K562 (cell line): ENCODE results near the gene TMEM255A. TPM values are rescaled to one million over a fixed set of nuclear protein-coding genes. Genes with fewer than 3 reads are reported as not detected.

Experiments used
- ATAC-seq: fragments of 200-7000 bp; cut with Tn5 transposase; 3 replicates; pipeline ENCODE4 v1.9.1; 2020; ENCODE audit warnings: moderate library complexity
- BruUV-seq: library from RNA; stranded (reverse); fragments of 400-500 nt; replicated peaks from 2 replicates; lab custom pipeline; 2021; lab: Mats Ljungman, UMichigan
- CTCF ChIA-PET: fragments of 300-600 bp; formaldehyde crosslinking; extraction: SDS; loops from one replicate; lab custom pipeline; 2021; ENCODE audit warnings: low intra/inter-chr PET ratio; lab: Yijun Ruan, JAX
- POLR2A ChIA-PET: fragments of 300-600, 350-650 bp; sonication (Branson Sonifier 250); formaldehyde crosslinking; extraction: SDS; loops from one replicate; lab custom pipeline; 2021; ENCODE audit warnings: antibody characterized with exemption, inconsistent platforms; lab: Yijun Ruan, JAX
- DNase-seq, 4 experiments: peaks; one replicate each; pipeline versions ENCODE4 v3.0.0 to v3.0.0-alpha.2; 2011 to 2018; ENCODE audit warnings: low spot score in 3 of 4, mixed read lengths in 3 of 4; ENCODE audit errors: extremely low read depth in 1 of 4
- FAIRE-seq: peaks from 2 replicates; lab custom pipeline; 2011; peaks lifted over from hg19 to GRCh38; lab: Jason Lieb, UNC
- H2AFZ ChIP-seq: 2 replicates; pipeline ENCODE4 v1.6.0; 2011; ENCODE audit warnings: low read depth, low read length, control low read depth, inconsistent platforms
- H3K27ac ChIP-seq: fragments of 200-600 bp; 3 replicates; pipeline ENCODE4 v1.8.0; 2011; ENCODE audit warnings: low read depth, mild to moderate bottlenecking, control low read depth, inconsistent platforms, low read length, moderate library complexity, mixed read lengths; ENCODE audit errors: extremely low read depth
- H3K27me3 ChIP-seq, 2 experiments: fragments of 300-600 bp in 1 of 2; 2 replicates in 1 of 2; 3 replicates in 1 of 2; pipeline versions ENCODE4 v1.6.0 to v1.8.0; 2011; ENCODE audit warnings: inconsistent platforms in 2 of 2, low read length in 2 of 2, mild to moderate bottlenecking in 1 of 2, mixed read lengths in 1 of 2, moderate library complexity in 1 of 2; ENCODE audit not compliant: control insufficient read depth in 2 of 2, insufficient read depth in 2 of 2
- H3K36me3 ChIP-seq: fragments of 300-600 bp; 3 replicates; pipeline ENCODE4 v1.8.0; 2011; ENCODE audit warnings: mild to moderate bottlenecking, low read length, inconsistent platforms; ENCODE audit not compliant: control insufficient read depth, insufficient read depth
- H3K4me1 ChIP-seq, 2 experiments: fragments of 200-600 bp in 1 of 2; replicated peaks in 1 of 2; 2 replicates in 1 of 2; 3 replicates in 1 of 2; pipeline versions ENCODE4 v1.5.1 to v1.8.0; 2011; ENCODE audit warnings: inconsistent platforms in 2 of 2, low read length in 2 of 2, mild to moderate bottlenecking in 1 of 2, mixed read lengths in 1 of 2, moderate library complexity in 1 of 2; ENCODE audit not compliant: control insufficient read depth in 2 of 2, insufficient read depth in 2 of 2
- H3K4me2 ChIP-seq: 2 replicates; pipeline ENCODE4 v1.6.1; 2011; ENCODE audit warnings: low read length, control low read depth, inconsistent platforms, mixed read lengths; ENCODE audit not compliant: insufficient read depth
- H3K4me3 ChIP-seq: fragments of 200-600 bp; sonication (generic), shearing (Covaris generic); 2 replicates; pipeline ENCODE4 v1.5.1; 2016; ENCODE audit warnings: control low read depth, inconsistent platforms
- H3K79me2 ChIP-seq: fragments of 200-600 bp; 3 replicates; pipeline ENCODE4 v1.8.0; 2011; ENCODE audit warnings: low read length, inconsistent platforms; ENCODE audit not compliant: control insufficient read depth, insufficient read depth
- H3K9ac ChIP-seq, 2 experiments: 2 replicates each; pipeline versions ENCODE4 v1.6.0 to v1.6.1; 2011; ENCODE audit warnings: low read depth in 2 of 2, low read length in 2 of 2, control low read depth in 1 of 2, inconsistent platforms in 1 of 2, mild to moderate bottlenecking in 1 of 2, mixed read lengths in 1 of 2; ENCODE audit not compliant: insufficient read depth in 1 of 2
- H3K9me1 ChIP-seq: one replicate; pipeline ENCODE4 v1.6.0; 2011; ENCODE audit warnings: inconsistent platforms, mild to moderate bottlenecking, low read length, moderate library complexity; ENCODE audit not compliant: control insufficient read depth, insufficient read depth
- H3K9me3 ChIP-seq: replicated peaks from 2 replicates; pipeline ENCODE4 v1.5.1; 2011; ENCODE audit warnings: low read depth, low read length, inconsistent platforms; ENCODE audit not compliant: control insufficient read depth, insufficient read depth
- H4K20me1 ChIP-seq: replicated peaks from 2 replicates; pipeline ENCODE4 v1.6.1; 2011; ENCODE audit warnings: low read length, inconsistent platforms, mixed read lengths; ENCODE audit not compliant: control insufficient read depth, insufficient read depth
- CCNT2 ChIP-seq: IDR thresholded peaks from 2 replicates; pipeline ENCODE4 v1.6.1; 2011; ENCODE audit warnings: borderline replicate concordance, low read depth, mild to moderate bottlenecking, moderate library complexity, mixed read lengths, low read length; ENCODE audit not compliant: insufficient read length; ENCODE audit errors: extremely low read depth
- NCOA4 ChIP-seq: fragments of 450-650 bp; IDR thresholded peaks from 2 replicates; pipeline ENCODE4 v1.6.1; 2018; ENCODE audit warnings: mild to moderate bottlenecking; ENCODE audit not compliant: partially characterized antibody
- PHB ChIP-seq: fragments of 250-450 bp; sonication (Bioruptor Pico); IDR thresholded peaks from 2 replicates; pipeline ENCODE4 v1.5.0; 2021
- RBM14 ChIP-seq: fragments of 200-400 bp; formaldehyde crosslinking; IDR thresholded peaks from 2 replicates; pipeline ENCODE4 v1.6.1; 2018; ENCODE audit warnings: low read depth, mild to moderate bottlenecking, low read length, moderate library complexity, borderline replicate concordance; ENCODE audit not compliant: insufficient read depth
- ZNF274 ChIP-seq: IDR thresholded peaks from 2 replicates; pipeline ENCODE4 v1.6.1; 2011; ENCODE audit warnings: low read depth, mild to moderate bottlenecking, low read length, moderate library complexity, borderline replicate concordance
- WGBS: fragments of 100-300 bp; shearing (Covaris generic); methylation state at CpG from one replicate; pipeline ENCODE4 v1.1.6; 2016; ENCODE audit warnings: low coverage, mixed read lengths; ENCODE audit not compliant: insufficient coverage; ENCODE audit errors: missing lambda C conversion rate; 5-methylcytosine and 5-hydroxymethylcytosine counted together
- in situ Hi-C: fragments of 300-500 bp; cut with MboI; formaldehyde crosslinking; loops from 4 replicates; pipeline ENCODE4 v1.15.0; 2018; ENCODE audit warnings: inconsistent platforms, mixed read lengths
- intact Hi-C: fragments of 100-400 bp; cut with micrococcal nuclease; formaldehyde crosslinking; loops from 2 replicates; pipeline ENCODE4 v1.14.2; 2022
- polyA plus RNA-seq, 8 experiments: library from polyadenylated mRNA; depleted of rRNA in 4 of 8; stranded (reverse) in 5 of 8; unstranded in 3 of 8; fragments of >200 nt; fragmentation: Nextera tagmentation in 2 of 8; fragmentation: Illumina TruSeq in 1 of 8; extraction: Ambion mirVana in 2 of 8; extraction: Trizol in 1 of 8; gene quantifications; 2 replicates each; pipeline versions ENCODE4 v1.2.1 to v1.2.3, GENCODE V29; 2011 to 2014; ENCODE audit warnings: inconsistent platforms in 1 of 8, missing spikeins in 1 of 8
- total RNA-seq, 7 experiments: library from RNA; depleted of rRNA in 6 of 7; stranded (reverse); fragments of >200 nt in 6 of 7; fragmentation: Illumina TruSeq in 2 of 7; extraction: Trizol in 2 of 7; gene quantifications; 2 replicates each; pipeline versions ENCODE4 v1.2.1 to v1.2.3, GENCODE V29; 2011 to 2021; ENCODE audit warnings: low replicate concordance in 1 of 7

TMEM255A gene
- total and polyA plus RNA-seq, 9 of the 15 experiments (the other 6 are each of a cell fraction or from before 2014, with no cell fraction given) = 0.01 TPM; not detected in 8

DNA sequence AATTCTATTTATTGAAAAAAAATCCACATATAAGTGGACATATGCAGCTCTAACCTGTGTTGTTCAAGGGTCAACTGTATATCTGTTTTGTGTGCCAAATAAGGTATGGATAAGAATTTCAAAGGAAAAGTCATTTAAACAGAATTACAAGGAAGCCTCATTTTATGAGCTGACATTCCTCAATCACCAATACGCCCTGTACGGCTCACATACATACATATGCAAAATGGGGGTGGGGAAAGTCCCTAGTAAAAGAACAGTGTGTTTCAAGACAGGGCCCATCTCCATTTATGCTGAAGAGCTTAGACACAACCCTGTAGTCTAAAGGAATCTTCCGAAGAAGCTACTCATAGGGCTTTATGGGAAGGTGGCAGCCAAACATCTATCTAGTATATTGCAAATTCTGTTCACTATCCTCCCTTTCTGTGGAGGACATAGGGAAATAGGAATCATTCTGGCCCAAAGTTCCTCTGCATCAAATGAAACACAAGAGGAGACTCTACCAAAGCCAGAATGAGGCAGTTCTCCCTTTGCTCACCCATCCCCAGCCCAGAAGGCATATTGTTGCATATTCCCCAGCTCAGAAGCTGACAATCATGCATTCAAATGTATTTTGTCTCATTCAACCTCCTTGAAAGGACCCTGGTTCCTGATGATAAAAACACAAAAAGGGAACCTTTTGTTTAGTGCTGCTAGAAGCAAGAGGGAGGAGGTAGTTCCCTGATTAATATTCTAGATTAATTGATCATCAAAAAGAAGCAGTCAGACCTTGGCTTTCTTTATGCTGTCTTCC, 74.4 kb downstream of the TMEM255A start:
- Histone ChIP-seq H3K27ac (no peak overlapping the region), H3K9ac (no peak overlapping the region), H3K9me1 (no peaks in the 10 kb centered on the region), H3K79me2 (peaks cover 4% of the 10 kb centered on the region; the same call in 1 of the 3 replicates), H3K27me3 (no peaks in the 10 kb centered on the region), H3K4me2 (no peak overlapping the region), H3K4me3 (no peak overlapping the region), H3K4me1 (no peaks in the 10 kb centered on the region), H2AFZ (no peak overlapping the region), H3K36me3 (peaks cover 15% of the 10 kb centered on the region; the same call in 1 of the 3 replicates), H4K20me1 (no peaks in the 10 kb centered on the region), H3K9me3 (no peaks in the 10 kb centered on the region)
- in situ Hi-C loops (no loop called here), intact Hi-C loops (no loop called here)
- DNase-seq (no peak), FAIRE-seq (no peak), ATAC-seq (no peak)
- ChIA-PET POLR2A (no interaction called here), CTCF (no interaction called here)
- 90% methylated on average over 3 of the region's 3 CpGs for WGBS
- no TSS peak for BruUV-seq
- TF ChIP-seq ZNF274 = no peak
- TF ChIP-seq RBM14 = no peak
- no peak for TF ChIP-seq NCOA4
- no peak for TF ChIP-seq CCNT2

DNA sequence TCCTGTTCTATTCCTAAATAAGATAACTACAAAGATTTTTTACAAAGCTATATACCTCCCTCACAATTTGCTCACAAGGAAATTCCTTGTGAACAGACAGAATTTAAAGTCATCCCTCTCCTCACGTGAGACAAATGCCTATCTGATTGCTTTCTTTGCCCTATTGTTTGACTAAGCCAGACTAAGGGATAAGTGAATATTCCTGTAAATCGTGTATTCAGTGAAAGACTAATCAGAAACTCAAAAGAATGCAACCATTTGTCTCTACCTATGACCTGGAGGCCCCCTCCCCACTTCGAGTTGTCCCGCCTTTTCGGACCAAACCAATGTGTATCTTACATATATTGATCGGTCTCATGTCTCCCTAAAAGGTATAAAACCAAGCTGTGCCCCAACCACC, 76.0 kb downstream of the TMEM255A start:
- H3K27me3 ChIP-seq = no peaks in the 10 kb centered on the region
- no peak overlapping the region for H3K27ac ChIP-seq
- H2AFZ ChIP-seq = no peak overlapping the region
- BruUV-seq = no TSS peak
- intact Hi-C loops (no loop called here), in situ Hi-C loops (no loop called here)
- no peaks in the 10 kb centered on the region for H4K20me1 ChIP-seq
- H3K4me2 ChIP-seq = no peak overlapping the region
- no peaks in the 10 kb centered on the region for H3K79me2 ChIP-seq
- no peaks in the 10 kb centered on the region for H3K4me1 ChIP-seq
- POLR2A ChIA-PET = no interaction called here
- 55% methylated on average over 5 of the region's 6 CpGs for WGBS
- H3K9ac ChIP-seq = no peak overlapping the region
- ATAC-seq (no peak), DNase-seq (no peak), FAIRE-seq (no peak)
- peaks cover 15% of the 10 kb centered on the region; the same call in 1 of the 3 replicates for H3K36me3 ChIP-seq
- H3K9me1 ChIP-seq = no peaks in the 10 kb centered on the region
- H3K4me3 ChIP-seq = no peak overlapping the region
- no peak for TF ChIP-seq PHB (CRISPR knock-in tag)
- no peaks in the 10 kb centered on the region for H3K9me3 ChIP-seq
- CTCF ChIA-PET = no interaction called here
